GM18505 (cell line): ENCODE data around the gene NEK7.
"Not testable (repeated sequence)": the region's sequence is repeated elsewhere in the genome, so short reads cannot be mapped to it uniquely, and the experiment has no call there.

Experiments used
- ATAC-seq: cut with Tn5 transposase; IDR thresholded peaks from one replicate; pipeline ENCODE4 v1.9.1; 2021; ENCODE audit not compliant: unreplicated experiment
- POLR2A ChIP-seq: IDR thresholded peaks from 4 replicates; pipeline ENCODE4 v1.6.1; 2011; ENCODE audit warnings: borderline replicate concordance; ENCODE audit not compliant: insufficient read depth, insufficient read length; ENCODE audit errors: extremely low read depth

Gene NEK7

GRCh38 chr1:198186916-198187580 is 30.2 kb downstream of the NEK7 start:
- no peak for ATAC-seq
- no peak for TF ChIP-seq POLR2A

GRCh38 chr1:198187973-198188588 is 31.3 kb downstream of the NEK7 start:
- no peak for TF ChIP-seq POLR2A
- no peak for ATAC-seq

GRCh38 chr1:198191117-198191516 is 34.3 kb downstream of the NEK7 start:
- no peak for TF ChIP-seq POLR2A
- no peak for ATAC-seq

GRCh38 chr1:198193871-198194270 is 37.1 kb downstream of the NEK7 start:
- not testable (repeated sequence) for ATAC-seq

- no peak for ATAC-seq
- TF ChIP-seq POLR2A, result no peak
Measured at GRCh38 chr1:198196630-198197029, 39.8 kb downstream of the NEK7 start.

- ATAC-seq, result no peak
Measured at GRCh38 chr1:198197285-198197684, 40.5 kb downstream of the NEK7 start.

GRCh38 chr1:198199105-198199504 is 42.3 kb downstream of the NEK7 start:
- no peak for TF ChIP-seq POLR2A
- ATAC-seq, result peak; percentile 80

More at GRCh38 chr1:198197285-198197684, 40.5 kb downstream of the NEK7 start:
- TF ChIP-seq POLR2A, result no peak

GRCh38 chr1:198201956-198202784 is 45.4 kb downstream of the NEK7 start:
- peak; percentile 63 for ATAC-seq
- no peak for TF ChIP-seq POLR2A

- ATAC-seq, result no peak
- TF ChIP-seq POLR2A, result no peak
Measured at GRCh38 chr1:198203434-198203833, 46.6 kb downstream of the NEK7 start.

GRCh38 chr1:198205016-198205684 is 48.4 kb downstream of the NEK7 start:
- ATAC-seq, result no peak
- no peak for TF ChIP-seq POLR2A

- TF ChIP-seq POLR2A, result no peak
Measured at GRCh38 chr1:198206292-198206691, 49.5 kb downstream of the NEK7 start.

GRCh38 chr1:198211696-198212095 is 54.9 kb downstream of the NEK7 start:
- no peak for TF ChIP-seq POLR2A
- ATAC-seq, result no peak

More at GRCh38 chr1:198206292-198206691, 49.5 kb downstream of the NEK7 start:
- no peak for ATAC-seq

- TF ChIP-seq POLR2A, result no peak
- ATAC-seq, result no peak
Measured at GRCh38 chr1:198212126-198212525, 55.3 kb downstream of the NEK7 start.

GRCh38 chr1:198212675-198213074 is 55.9 kb downstream of the NEK7 start:
- no peak for ATAC-seq
- TF ChIP-seq POLR2A, result no peak

- no peak for TF ChIP-seq POLR2A
- ATAC-seq, result no peak
Measured at GRCh38 chr1:198214924-198215323, 58.1 kb downstream of the NEK7 start.
